NCI-H146 treated with DMSO at 0.1 percent for 48 hours (cell line): Measurements from ENCODE around the gene GIMD1.
"Not testable (repeated sequence)": the region's sequence is repeated elsewhere in the genome, so short reads cannot be mapped to it uniquely, and the experiment has no call there.

ENCODE experiments used
- DNase-seq: peaks from one replicate; lab custom pipeline; 2025; ENCODE audit not compliant: unreplicated experiment; lab: John Stamatoyannopoulos, UW

The GIMD1 gene

GRCh38 chr4:106351016-106351415, 17.6 kb downstream of the GIMD1 start:
- DNase-seq: no peak

GRCh38 chr4:106347167-106347566, 21.4 kb downstream of the GIMD1 start:
- no peak for DNase-seq

GRCh38 chr4:106344647-106344970, 24.0 kb downstream of the GIMD1 start:
- DNase-seq: no peak

- DNase-seq: no peak
Measured at GRCh38 chr4:106343865-106344646, 24.5 kb downstream of the GIMD1 start.

- no peak for DNase-seq
Measured at GRCh38 chr4:106340774-106341173, 27.8 kb downstream of the GIMD1 start.

GRCh38 chr4:106339431-106339830, 29.1 kb downstream of the GIMD1 start:
- no peak for DNase-seq

- no peak for DNase-seq
Measured at GRCh38 chr4:106338671-106339070, 29.9 kb downstream of the GIMD1 start.

GRCh38 chr4:106337916-106338315, 30.7 kb downstream of the GIMD1 start:
- no peak for DNase-seq

- DNase-seq: no peak
Measured at GRCh38 chr4:106336618-106337017, 32.0 kb downstream of the GIMD1 start.

GRCh38 chr4:106334741-106335470, 33.7 kb downstream of the GIMD1 start:
- DNase-seq: no peak

GRCh38 chr4:106333186-106333585, 35.4 kb downstream of the GIMD1 start:
- DNase-seq: no peak

- peak; percentile 2 for DNase-seq
Measured at GRCh38 chr4:106329041-106329618, 39.4 kb downstream of the GIMD1 start.

GRCh38 chr4:106325800-106326199, 42.8 kb downstream of the GIMD1 start:
- no peak for DNase-seq

- no peak for DNase-seq
Measured at GRCh38 chr4:106323119-106323518, 45.5 kb downstream of the GIMD1 start.

- not testable (repeated sequence) for DNase-seq
Measured at GRCh38 chr4:106321814-106322213, 46.8 kb downstream of the GIMD1 start.

GRCh38 chr4:106321168-106321567, 47.4 kb downstream of the GIMD1 start:
- DNase-seq: not testable (repeated sequence)

- DNase-seq: no peak
Measured at GRCh38 chr4:106320235-106320634, 48.3 kb downstream of the GIMD1 start.

- no peak for DNase-seq
Measured at GRCh38 chr4:106318511-106318910, 50.1 kb downstream of the GIMD1 start.

- DNase-seq: no peak
Measured at GRCh38 chr4:106317815-106318214, 50.8 kb downstream of the GIMD1 start.

- peak; percentile 18 for DNase-seq
Measured at GRCh38 chr4:106316773-106317409, 51.7 kb downstream of the GIMD1 start.

GRCh38 chr4:106315968-106316772, 52.4 kb downstream of the GIMD1 start, which contains the start of the genes AIMP1 and TBCK:
TSS of gene AIMP1 (plus strand) at chr4:106316550. CDS start at chr4:106325010, 8,460 bp downstream.
TSS of gene TBCK (minus strand) at chr4:106316209. CDS start at chr4:106308960, 7,249 bp downstream.
- DNase-seq: peak; percentile 61
